Measurements from ENCODE around the gene ZNF385B.

The ZNF385B gene

GRCh38 chr2:179578171-179578916 lies 283.1 kb downstream of the ZNF385B start:
- no peak for DNase-seq

DNA sequence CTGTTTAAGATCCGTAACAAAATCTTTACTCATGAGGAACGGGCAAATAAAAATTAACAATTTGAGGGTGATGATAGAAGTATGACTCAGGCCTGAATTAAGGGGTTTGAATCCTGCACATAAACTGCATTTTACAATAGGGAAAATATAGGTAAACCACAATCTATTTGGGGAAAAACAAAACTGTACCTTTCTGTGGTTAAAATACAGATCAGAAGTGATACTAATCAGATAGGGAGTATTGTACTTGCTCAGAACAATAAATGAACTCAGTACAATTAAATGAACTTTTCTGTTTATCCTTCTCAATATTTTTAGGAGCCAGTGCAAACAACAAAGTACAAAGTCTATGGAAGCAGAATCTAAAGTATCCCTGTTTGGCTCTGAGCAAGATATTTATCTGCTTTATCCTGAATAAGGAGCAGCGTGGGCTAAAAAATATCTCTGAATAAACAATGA lies 287.3 kb downstream of the ZNF385B start:
- DNase-seq, result no peak

DNA sequence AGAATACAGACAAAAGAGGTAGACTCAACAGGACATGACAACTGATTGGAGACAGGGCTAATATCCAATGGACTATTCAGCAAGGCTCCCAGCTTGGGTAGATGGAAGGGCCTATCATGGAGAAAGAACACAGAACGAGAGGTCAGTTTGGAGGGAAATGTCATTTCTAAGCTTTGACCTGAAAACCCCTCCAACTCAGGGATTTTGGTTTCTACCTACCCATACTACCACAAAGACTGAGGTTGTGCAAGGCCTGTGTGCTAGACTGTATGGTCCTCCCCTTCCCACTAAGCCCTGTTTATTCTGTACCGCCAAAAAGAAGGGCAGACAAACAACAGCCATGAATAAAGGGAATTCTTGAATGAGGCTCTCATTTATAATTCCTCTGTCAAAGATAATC lies 288.9 kb downstream of the ZNF385B start:
- no peak for DNase-seq

GRCh38 chr2:179571721-179572120 lies 289.7 kb downstream of the ZNF385B start:
- no peak for DNase-seq

- DNase-seq, result no peak
These were observed 290.2 kb downstream of the ZNF385B start for GRCh38 chr2:179571252-179571651.

DNA sequence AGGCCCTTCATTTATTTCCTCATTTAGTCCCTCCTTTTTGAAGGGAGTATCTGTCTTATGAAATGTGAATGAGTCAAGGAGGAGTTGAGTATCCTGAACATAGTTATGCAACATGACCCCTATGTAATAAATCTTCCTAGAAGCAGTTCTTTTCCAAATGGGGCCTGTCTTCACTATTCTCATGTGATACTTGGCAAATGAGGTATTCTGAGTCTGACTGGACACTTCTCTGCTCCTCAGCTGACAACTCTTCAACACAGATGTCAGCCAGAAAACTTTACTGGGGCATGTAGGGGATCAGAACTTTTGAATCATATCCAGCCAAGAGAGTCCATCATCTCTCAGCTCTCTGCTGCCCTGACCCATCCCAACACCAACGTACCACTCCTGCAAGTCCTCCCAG lies 291.6 kb downstream of the ZNF385B start:
- DNase-seq, result no peak

- no peak for DNase-seq
These were observed 295.6 kb downstream of the ZNF385B start for GRCh38 chr2:179565807-179566206.

GRCh38 chr2:179562330-179562885 lies 299.0 kb downstream of the ZNF385B start:
- no peak for DNase-seq

GRCh38 chr2:179561702-179562101 lies 299.7 kb downstream of the ZNF385B start:
- DNase-seq, result no peak

DNA sequence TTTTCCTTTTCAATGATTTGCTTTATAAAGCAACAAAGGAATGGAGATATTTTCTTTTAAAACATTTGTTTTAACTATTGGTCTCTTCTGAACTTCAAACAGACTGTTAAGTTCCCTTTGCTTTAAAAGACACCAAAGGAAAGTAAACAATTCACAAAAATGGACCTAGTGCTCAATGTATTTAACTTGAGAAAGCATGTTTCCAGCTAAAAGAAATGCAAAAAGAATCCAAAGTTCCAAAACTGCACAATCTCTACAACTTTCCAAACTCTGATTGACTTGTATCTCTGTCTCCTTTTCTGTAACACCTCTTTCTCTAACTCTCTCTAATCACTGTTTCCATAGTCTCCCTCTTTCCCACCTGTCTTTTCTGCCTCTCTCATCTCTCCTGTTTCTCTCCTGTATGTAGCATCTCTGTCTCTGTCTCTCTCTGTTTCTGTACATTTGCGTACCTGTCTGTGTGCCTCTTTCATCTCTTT lies 301.1 kb downstream of the ZNF385B start:
- no peak for DNase-seq

DNA sequence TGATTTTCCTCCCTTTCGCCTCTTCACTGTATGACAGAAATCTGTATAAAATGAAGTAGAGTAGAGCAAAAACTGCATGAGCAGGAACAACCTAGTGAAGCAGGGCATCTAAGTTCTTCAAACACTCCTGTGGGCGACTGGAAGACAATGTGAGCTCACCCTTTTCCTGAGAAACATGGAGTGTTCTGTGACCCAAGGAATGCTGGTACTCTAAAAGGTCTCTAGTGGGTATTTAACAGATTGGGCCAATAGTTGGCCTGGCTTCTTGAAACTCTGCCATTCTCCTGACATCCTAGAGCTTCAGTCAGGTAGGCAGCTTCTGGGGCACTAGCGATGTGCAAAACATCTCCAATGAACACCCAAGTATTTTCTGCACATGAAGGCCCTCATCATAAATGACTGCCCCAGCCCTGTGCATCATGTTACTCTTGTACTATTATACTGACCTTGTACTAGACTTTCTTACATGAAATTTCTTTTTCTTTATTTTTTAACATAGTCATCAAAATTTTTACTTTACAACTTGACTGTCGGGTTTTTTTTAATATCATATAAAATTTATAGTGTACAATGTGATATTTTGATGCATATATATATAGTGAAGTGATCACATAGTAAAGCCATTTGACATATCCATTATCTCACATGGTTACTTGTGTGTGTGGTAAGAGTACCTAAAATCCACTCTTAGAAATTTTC lies 302.2 kb downstream of the ZNF385B start:
- no peak for DNase-seq

DNA sequence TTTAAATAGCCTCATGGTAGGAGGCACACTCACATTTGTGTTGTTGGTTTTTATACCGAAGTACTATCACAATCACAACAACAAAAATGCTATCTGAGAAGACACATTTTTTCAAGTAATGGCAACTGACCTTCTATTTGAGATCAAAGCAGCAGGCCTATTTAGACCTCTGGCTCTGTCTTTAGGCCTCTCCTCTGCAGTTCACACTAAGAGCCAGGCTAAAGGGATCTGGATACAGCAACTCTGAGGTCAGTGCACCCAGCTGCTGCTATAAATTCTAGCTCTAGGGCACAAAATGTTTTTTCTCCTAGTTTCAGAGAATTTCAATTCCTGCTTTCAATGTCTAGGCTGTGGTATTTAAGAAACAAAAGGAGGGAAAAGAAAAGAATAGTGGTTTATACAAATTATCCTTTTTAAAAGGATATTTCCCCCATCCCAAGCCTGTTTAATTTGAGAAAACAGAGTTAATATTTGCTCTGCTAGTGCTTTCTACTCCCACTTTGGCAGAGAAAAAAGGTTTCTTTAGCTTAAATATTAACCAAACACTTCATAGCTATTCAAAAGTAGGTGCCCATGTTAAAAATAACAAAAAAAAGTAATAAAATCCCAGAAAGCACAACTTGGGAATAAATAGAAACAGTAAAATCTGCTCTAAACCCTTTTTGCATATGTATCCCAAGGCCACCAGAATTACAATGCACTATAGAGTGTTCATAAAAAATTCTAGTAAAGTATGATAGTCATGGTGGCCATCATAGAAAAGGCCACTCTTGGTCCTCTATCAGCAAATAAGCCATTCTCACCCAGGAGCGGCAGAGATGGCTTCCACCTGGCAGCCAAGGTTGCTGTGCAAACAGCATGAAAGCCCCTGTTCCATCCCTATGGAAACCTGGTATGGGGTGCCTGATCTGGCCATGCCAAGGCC lies 303.1 kb downstream of the ZNF385B start:
- no peak for DNase-seq

DNA sequence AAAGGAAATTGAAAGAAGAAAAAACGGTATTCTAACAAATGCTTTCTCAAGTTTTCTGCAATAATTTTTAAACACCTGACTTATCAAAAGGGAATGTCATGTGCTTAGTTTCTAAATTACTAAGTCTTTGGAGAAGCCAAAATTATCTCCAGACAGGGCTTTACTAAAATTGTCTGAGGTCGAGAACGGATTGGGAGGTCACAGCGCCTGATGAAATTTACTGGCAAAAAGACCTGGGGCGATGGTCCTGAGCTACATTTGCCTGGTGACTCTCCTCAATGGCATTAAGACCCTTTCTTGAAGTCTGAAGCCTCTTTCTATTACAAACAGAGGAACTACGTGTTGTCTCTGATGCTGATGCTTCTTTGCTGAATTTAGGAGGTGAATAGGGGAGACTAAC lies 305.0 kb downstream of the ZNF385B start:
- no peak for DNase-seq

GRCh38 chr2:179555691-179556283 lies 305.6 kb downstream of the ZNF385B start:
- no peak for DNase-seq

- no peak for DNase-seq
These were observed 306.6 kb downstream of the ZNF385B start for GRCh38 chr2:179554639-179555386.

GRCh38 chr2:179553382-179553781 lies 308.0 kb downstream of the ZNF385B start:
- no peak for DNase-seq

DNA sequence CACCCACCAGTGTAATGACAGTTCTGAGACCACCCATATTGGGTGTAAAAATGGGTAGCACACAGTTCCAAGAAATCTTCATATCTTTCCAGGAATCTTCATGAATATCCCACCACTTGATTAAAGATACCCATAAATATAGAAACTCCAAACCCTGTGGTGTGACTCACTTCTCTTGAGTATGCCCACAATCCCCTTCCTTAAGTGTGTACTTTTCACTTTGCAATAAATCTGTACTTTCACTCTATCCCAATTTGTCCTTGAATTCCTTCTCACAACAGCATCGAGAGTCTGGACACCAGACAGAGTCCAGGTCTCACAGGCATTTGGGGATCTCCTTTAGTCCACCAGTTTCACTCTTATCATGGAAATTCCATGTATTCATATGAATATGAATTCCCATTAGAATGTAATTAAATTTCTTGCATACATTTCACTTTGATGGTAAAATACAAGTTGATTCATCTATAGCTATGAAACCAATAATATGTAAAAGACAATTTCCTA lies 309.8 kb downstream of the ZNF385B start:
- no peak for DNase-seq

DNA sequence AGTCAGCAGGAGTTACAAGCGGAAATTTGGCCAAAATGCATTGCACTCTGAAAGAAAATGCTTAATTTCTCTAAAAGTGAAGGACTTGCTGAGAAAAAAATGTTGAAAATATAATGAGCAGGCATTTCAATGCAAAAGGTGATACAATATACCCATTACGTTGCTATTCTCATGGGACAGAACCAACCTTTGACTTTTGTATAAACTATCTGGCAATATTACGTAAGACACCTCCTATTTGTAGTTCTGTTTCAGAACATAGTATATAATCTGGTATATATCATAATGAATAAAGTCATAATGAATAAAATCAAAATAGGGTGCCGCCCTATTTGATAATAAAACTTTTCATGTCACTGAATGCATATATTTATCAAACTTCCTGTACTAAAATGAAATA lies 310.6 kb downstream of the ZNF385B start:
- DNase-seq, result no peak

DNA sequence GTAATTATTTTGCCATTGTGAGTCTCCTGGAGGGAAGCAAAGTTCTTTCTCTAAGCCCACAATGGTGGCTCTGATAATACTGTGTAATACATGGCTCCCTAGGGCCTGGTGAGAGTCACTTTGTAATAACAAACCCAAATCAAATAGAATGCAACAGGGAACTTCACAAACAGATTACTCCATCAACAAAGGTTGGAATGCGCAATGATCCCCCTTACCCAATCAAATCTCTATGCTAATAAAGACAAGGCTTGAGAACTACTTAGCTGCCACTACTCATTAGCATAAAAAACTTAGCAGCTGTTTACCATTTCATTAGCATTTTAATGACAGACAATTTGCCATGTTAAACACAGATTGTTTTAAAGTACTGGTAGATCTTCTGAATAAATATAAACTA lies 311.2 kb downstream of the ZNF385B start:
- DNase-seq, result no peak

DNA sequence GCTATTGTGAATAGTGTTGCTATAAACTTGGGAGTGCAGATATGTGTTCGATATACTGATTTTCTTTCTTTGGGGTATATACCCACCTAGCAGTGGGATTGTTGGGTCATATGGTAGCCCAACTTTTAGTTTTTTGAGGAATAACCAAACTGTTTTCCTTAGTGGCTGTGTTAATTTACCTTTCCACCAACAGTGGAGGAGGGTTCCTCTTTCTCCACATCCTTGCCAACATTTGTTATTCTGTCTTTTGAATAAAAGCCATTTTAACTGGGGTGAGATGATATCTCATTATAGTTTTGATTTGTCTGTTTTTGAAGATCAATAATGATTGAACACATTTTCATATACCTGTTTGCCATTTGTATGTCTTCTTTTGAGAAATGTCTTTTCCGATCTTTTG lies 314.8 kb downstream of the ZNF385B start:
- no peak for DNase-seq

DNA sequence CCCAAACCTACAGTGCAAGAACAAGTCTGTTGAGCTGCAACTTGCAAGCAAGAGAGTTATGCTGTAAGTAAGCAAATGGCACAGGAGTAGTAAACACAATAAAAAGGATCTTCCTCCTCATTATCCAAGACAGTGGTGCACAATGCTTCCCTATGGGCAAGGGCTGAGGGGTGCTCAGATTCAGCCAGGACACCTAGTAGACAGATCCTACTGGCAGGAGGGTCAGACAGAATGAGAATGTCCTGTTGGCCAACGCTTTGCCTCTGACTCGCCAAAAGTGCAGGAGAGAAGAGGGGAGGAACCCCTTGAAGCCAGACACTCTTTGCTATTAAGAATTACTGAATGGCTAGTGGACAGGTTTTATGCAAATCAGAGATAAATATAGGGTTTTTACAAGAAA lies 316.4 kb downstream of the ZNF385B start:
- no peak for DNase-seq

Measured in T1000 (cell line).